Neuronal stem cell (in vitro differentiated cells): ENCODE measurements around the gene TNF.
"Not testable (repeated sequence)": the region's sequence is repeated elsewhere in the genome, so short reads cannot be mapped to it uniquely, and the experiment has no call there.

Experiments used
- DNase-seq: peaks from one replicate; pipeline ENCODE4 v3.0.0-alpha.2; 2013; ENCODE audit warnings: low spot score
- H2AFZ ChIP-seq: one replicate; pipeline ENCODE4 v1.6.1; 2013; ENCODE audit warnings: mild to moderate bottlenecking, low read length, inconsistent platforms
- H2AK5ac ChIP-seq: 2 replicates; pipeline ENCODE4 v1.6.1; 2013; ENCODE audit warnings: low read depth, mild to moderate bottlenecking, inconsistent platforms, low read length, moderate library complexity, mixed read lengths
- H2BK120ac ChIP-seq: 2 replicates; pipeline ENCODE4 v1.6.1; 2013; ENCODE audit warnings: low read depth, mild to moderate bottlenecking, inconsistent platforms, low read length, moderate library complexity, mixed read lengths
- H2BK12ac ChIP-seq: one replicate; pipeline ENCODE4 v1.6.1; 2013; ENCODE audit warnings: low read length, inconsistent platforms
- H2BK15ac ChIP-seq: 2 replicates; pipeline ENCODE4 v1.6.1; 2013; ENCODE audit warnings: mild to moderate bottlenecking, low read length, inconsistent platforms, mixed read lengths
- H2BK5ac ChIP-seq: one replicate; pipeline ENCODE4 v1.6.1; 2013; ENCODE audit warnings: inconsistent platforms, mild to moderate bottlenecking, low read length, moderate library complexity
- H3K14ac ChIP-seq: one replicate; pipeline ENCODE4 v1.6.1; 2013; ENCODE audit warnings: low read length, inconsistent platforms
- H3K18ac ChIP-seq: 2 replicates; pipeline ENCODE4 v1.6.1; 2013; ENCODE audit warnings: low read length, inconsistent platforms
- H3K23ac ChIP-seq: 2 replicates; pipeline ENCODE4 v1.6.1; 2013; ENCODE audit warnings: low read depth, mild to moderate bottlenecking, mixed read lengths, low read length, inconsistent platforms; ENCODE audit not compliant: poor library complexity
- H3K27ac ChIP-seq: replicated peaks from 3 replicates; pipeline ENCODE4 v1.5.1; 2013; ENCODE audit warnings: low read length, inconsistent platforms
- H3K27me3 ChIP-seq, 3 experiments: 2 replicates each; pipeline ENCODE4 v1.6.1; 2013; ENCODE audit warnings: low read length in 3 of 3, mild to moderate bottlenecking in 2 of 3, inconsistent platforms in 1 of 3, low read depth in 1 of 3, mixed read lengths in 1 of 3, moderate library complexity in 1 of 3; ENCODE audit not compliant: control insufficient read depth in 3 of 3, insufficient read depth in 3 of 3
- H3K36me3 ChIP-seq, 2 donors: replicated peaks in 1 of 2; 2 replicates each; pipeline ENCODE4 v1.6.1; 2013; ENCODE audit warnings: low read length in 2 of 2; ENCODE audit not compliant: control insufficient read depth in 2 of 2, insufficient read depth in 2 of 2
- H3K4ac ChIP-seq: 2 replicates; pipeline ENCODE4 v1.6.1; 2013; ENCODE audit warnings: inconsistent platforms, mild to moderate bottlenecking, low read length, moderate library complexity
- H3K4me1 ChIP-seq, 2 donors: 1 replicate in 1 of 2; 2 replicates in 1 of 2; pipeline ENCODE4 v1.6.1; 2013; ENCODE audit warnings: low read length in 2 of 2, low read depth in 1 of 2; ENCODE audit not compliant: control insufficient read depth in 2 of 2, insufficient read depth in 1 of 2
- H3K4me2 ChIP-seq: one replicate; pipeline ENCODE4 v1.6.1; 2013; ENCODE audit warnings: mild to moderate bottlenecking, low read length, inconsistent platforms; ENCODE audit not compliant: insufficient read depth, poor library complexity, severe bottlenecking
- H3K4me3 ChIP-seq, 2 donors: 2 replicates each; pipeline ENCODE4 v1.5.1; 2013; ENCODE audit warnings: low read length in 2 of 2, mild to moderate bottlenecking in 2 of 2, inconsistent platforms in 1 of 2, moderate library complexity in 1 of 2
- H3K79me1 ChIP-seq: one replicate; pipeline ENCODE4 v1.6.1; 2013; ENCODE audit warnings: low read depth, mild to moderate bottlenecking, inconsistent platforms, low read length, moderate library complexity
- H3K9ac ChIP-seq: one replicate; pipeline ENCODE4 v1.6.1; 2013; ENCODE audit warnings: mild to moderate bottlenecking, low read depth, low read length, inconsistent platforms; ENCODE audit not compliant: poor library complexity
- H3K9me3 ChIP-seq, 2 donors: replicated peaks in 1 of 2; 2 replicates each; pipeline versions ENCODE3 to v1.6.1; 2013; ENCODE audit warnings: low read length in 2 of 2, mild to moderate bottlenecking in 2 of 2, inconsistent platforms in 1 of 2, low read depth in 1 of 2, mixed read lengths in 1 of 2, moderate library complexity in 1 of 2; ENCODE audit not compliant: control insufficient read depth in 2 of 2, insufficient read depth in 1 of 2
- H4K8ac ChIP-seq: one replicate; pipeline ENCODE4 v1.6.1; 2013; ENCODE audit warnings: low read depth, mild to moderate bottlenecking, inconsistent platforms, low read length, moderate library complexity
- H4K91ac ChIP-seq: one replicate; pipeline ENCODE4 v1.6.1; 2013; ENCODE audit warnings: low read length, low read depth, mild to moderate bottlenecking, inconsistent platforms; ENCODE audit not compliant: poor library complexity
- WGBS, 2 donors: extraction: QIAGEN DNeasy Blood & Tissue Kit; methylation state at CpG; one replicate each; pipeline ENCODE4 v1.1.7; 2013; ENCODE audit warnings: missing lambda C conversion rate in 2 of 2, mixed read lengths in 1 of 2; ENCODE audit not compliant: insufficient read length in 2 of 2, insufficient replicate concordance in 1 of 2; ENCODE audit errors: extremely low coverage in 2 of 2; 5-methylcytosine and 5-hydroxymethylcytosine counted together

Gene TNF

DNA sequence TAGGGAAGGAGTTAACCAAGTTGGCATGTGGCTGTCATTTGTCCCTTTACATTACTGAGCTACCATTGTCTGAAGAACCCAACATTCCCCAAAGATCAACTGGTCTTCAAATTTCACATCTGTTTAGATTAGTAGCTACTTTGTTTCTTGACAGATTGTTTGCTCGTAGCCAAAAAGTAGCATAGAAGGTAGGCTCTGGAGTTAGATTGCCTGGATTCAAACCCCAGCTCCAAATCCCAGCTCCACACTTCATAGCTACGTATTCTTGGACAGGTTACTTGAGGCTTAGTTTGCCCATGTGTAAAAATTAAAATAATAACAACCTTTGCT lies 26.9 kb upstream of the TNF start:
- no peak overlapping the region for H2BK12ac ChIP-seq
- H3K27ac ChIP-seq, result no peak overlapping the region
- H2AFZ ChIP-seq, result no peak overlapping the region
- peaks cover 0 to 2% of the 10 kb centered on the region in 2 donors for H3K9me3 ChIP-seq
- H4K8ac ChIP-seq, result peak overlapping the region; percentile 92
- H2BK5ac ChIP-seq, result no peak overlapping the region
- no peak overlapping the region for H3K4me2 ChIP-seq
- H3K27me3 ChIP-seq, result no peaks in the 10 kb centered on the region
- WGBS, 2 donors, result no CpG with 5 or more reads among the region's 2 CpGs
- H3K36me3 ChIP-seq, result peaks cover 6 to 50% of the 10 kb centered on the region in 2 donors
- no peak overlapping the region for H2BK15ac ChIP-seq
- peaks cover 5% of the 10 kb centered on the region for H3K79me1 ChIP-seq
- H3K9ac ChIP-seq, result peak overlapping the region; percentile 89
- peak overlapping the region in 1 of 2 donors; percentile 46 for H3K4me3 ChIP-seq
- H4K91ac ChIP-seq, result no peak overlapping the region
- no peak overlapping the region for H3K14ac ChIP-seq
- H3K23ac ChIP-seq, result no peak overlapping the region
- no peak overlapping the region for H3K4ac ChIP-seq
- no peak overlapping the region for H3K18ac ChIP-seq
- no peak overlapping the region for H2BK120ac ChIP-seq
- peak overlapping the region; percentile 99 for H2AK5ac ChIP-seq
- no peak for DNase-seq
- H3K4me1 ChIP-seq, result peaks cover 9 to 11% of the 10 kb centered on the region in 2 donors

GRCh38 chr6:31551371-31551770 lies 24.0 kb upstream of the TNF start:
- not testable (repeated sequence) for H3K18ac ChIP-seq, H2BK5ac ChIP-seq, H3K27me3 ChIP-seq, H2AK5ac ChIP-seq, H3K4me1 ChIP-seq, H3K27ac ChIP-seq, H3K9ac ChIP-seq, H3K14ac ChIP-seq, H3K23ac ChIP-seq, H3K79me1 ChIP-seq, H3K4ac ChIP-seq, H4K8ac ChIP-seq, H3K4me2 ChIP-seq, H2BK15ac ChIP-seq, H4K91ac ChIP-seq, H2AFZ ChIP-seq, H3K4me3 ChIP-seq, H3K9me3 ChIP-seq, H2BK120ac ChIP-seq, H2BK12ac ChIP-seq
- WGBS, 2 donors, result no CpG with 5 or more reads among the region's 5 CpGs
- H3K36me3 ChIP-seq, result peaks cover 11 to 72% of the 10 kb centered on the region in 2 donors
- DNase-seq, result peak; percentile 40

DNA sequence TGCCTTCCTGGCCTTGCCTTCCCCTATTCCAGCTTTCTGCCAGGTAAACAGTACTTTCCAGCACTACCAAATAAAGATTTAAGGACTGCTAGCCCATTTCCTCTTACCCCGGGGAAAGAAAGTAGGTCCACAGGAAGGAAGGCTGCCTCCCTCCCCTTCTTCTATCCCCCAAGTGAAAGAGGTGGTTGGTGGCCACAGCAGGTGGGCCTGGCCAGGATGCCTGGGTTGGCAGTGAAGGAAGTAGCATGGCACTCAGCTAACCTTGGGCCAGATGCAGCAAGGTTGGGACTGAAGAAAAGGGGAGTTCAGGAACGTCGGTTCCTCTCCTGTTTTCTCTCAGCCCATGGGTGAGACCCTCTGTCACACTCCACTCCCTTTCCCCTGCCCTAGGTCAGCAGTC lies 19.1 kb upstream of the TNF start:
- Histone ChIP-seq H3K27me3 (no peaks in the 10 kb centered on the region), H2BK5ac (no peak overlapping the region), H3K23ac (peak overlapping the region; percentile 67), H3K14ac (no peak overlapping the region), H3K4ac (no peak overlapping the region), H4K91ac (no peak overlapping the region), H3K18ac (no peak overlapping the region), H3K36me3 (peaks cover 37 to 86% of the 10 kb centered on the region in 2 donors), H3K4me3 (peak overlapping the region in 1 of 2 donors; percentile 6), H3K9ac (no peak overlapping the region), H2AFZ (no peak overlapping the region), H2BK120ac (no peak overlapping the region), H3K4me1 (peaks cover 0 to 7% of the 10 kb centered on the region in 2 donors), H3K27ac (no peak overlapping the region), H2AK5ac (no peak overlapping the region), H3K4me2 (no peak overlapping the region), H2BK15ac (no peak overlapping the region), H3K79me1 (peaks cover 6% of the 10 kb centered on the region), H4K8ac (no peak overlapping the region), H2BK12ac (no peak overlapping the region), H3K9me3 (no peaks in the 10 kb centered on the region)
- WGBS, 2 donors, result no CpG with 5 or more reads among the region's 3 CpGs
- no peak for DNase-seq

GRCh38 chr6:31557443-31558317 lies 17.7 kb upstream of the TNF start:
- whole genome bisulfite sequencing, 2 donors, result no CpG with 5 or more reads among the region's 24 CpGs

More at GRCh38 chr6:31557443-31558317, 17.7 kb upstream of the TNF start:
- Histone ChIP-seq H2BK120ac (no peak overlapping the region), H2BK12ac (no peak overlapping the region), H3K36me3 (peaks cover 37 to 75% of the 10 kb centered on the region in 2 donors), H4K8ac (no peak overlapping the region), H3K18ac (no peak overlapping the region), H3K4ac (no peak overlapping the region), H3K4me3 (no peak overlapping the region), H3K27me3 (no peaks in the 10 kb centered on the region), H3K14ac (no peak overlapping the region), H2BK5ac (no peak overlapping the region), H3K27ac (no peak overlapping the region), H2AK5ac (no peak overlapping the region), H4K91ac (no peak overlapping the region), H3K4me2 (no peak overlapping the region), H3K4me1 (peaks cover 0 to 7% of the 10 kb centered on the region in 2 donors), H3K23ac (peak overlapping the region; percentile 73), H2BK15ac (no peak overlapping the region), H2AFZ (no peak overlapping the region), H3K79me1 (peaks cover 6% of the 10 kb centered on the region), H3K9ac (no peak overlapping the region), H3K9me3 (no peaks in the 10 kb centered on the region)
- DNase-seq, result no peak
